H1 (cell line): ENCODE measurements around the gene SAFB2. TPM values are rescaled to one million over a fixed set of nuclear protein-coding genes. Genes with fewer than 3 reads are reported as not detected.

Source experiments
- CTCF ChIA-PET: fragments of 300-600 bp; sonication (Branson Sonifier 250); formaldehyde crosslinking; loops from one replicate; lab custom pipeline; 2021; ENCODE audit not compliant: partially characterized antibody; lab: Charles Lee
- POLR2A ChIA-PET: fragments of 300-600 bp; sonication (Branson Sonifier 250); formaldehyde crosslinking; loops from one replicate; lab custom pipeline; 2021; ENCODE audit warnings: inconsistent platforms; ENCODE audit not compliant: partially characterized antibody; lab: Charles Lee
- DNase-seq, 2 experiments: peaks; one replicate each; pipeline versions ENCODE4 v3.0.0 to v3.0.0-alpha.2; 2010 to 2022; ENCODE audit warnings: low spot score in 2 of 2, low read depth in 1 of 2, mixed read lengths in 1 of 2
- FAIRE-seq: peaks from 2 replicates; lab custom pipeline; 2011; peaks lifted over from hg19 to GRCh38; lab: Jason Lieb, UNC
- H2AFZ ChIP-seq: 2 replicates; pipeline ENCODE4 v1.8.1; 2012; ENCODE audit warnings: low read length, inconsistent platforms
- H2AK5ac ChIP-seq: 2 replicates; pipeline ENCODE4 v1.6.1; 2013; ENCODE audit warnings: low read depth, low read length
- H2BK120ac ChIP-seq: replicated peaks from 2 replicates; pipeline ENCODE3; 2013; ENCODE audit warnings: low read depth, low read length, inconsistent platforms
- H2BK12ac ChIP-seq: 2 replicates; pipeline ENCODE4 v1.6.1; 2013; ENCODE audit warnings: low read depth, low read length
- H2BK15ac ChIP-seq: 2 replicates; pipeline ENCODE4 v1.6.1; 2013; ENCODE audit warnings: low read length
- H2BK20ac ChIP-seq: 2 replicates; pipeline ENCODE4 v1.6.1; 2013; ENCODE audit warnings: low read length
- H2BK5ac ChIP-seq: 2 replicates; pipeline ENCODE4 v1.6.1; 2013; ENCODE audit warnings: low read depth, low read length
- H3K14ac ChIP-seq: 2 replicates; pipeline ENCODE4 v1.6.1; 2013; ENCODE audit warnings: inconsistent platforms; ENCODE audit not compliant: insufficient read length
- H3K18ac ChIP-seq: 2 replicates; pipeline ENCODE4 v1.6.1; 2013; ENCODE audit warnings: low read length; ENCODE audit errors: extremely low read depth
- H3K23ac ChIP-seq: 2 replicates; pipeline ENCODE4 v1.6.1; 2013; ENCODE audit warnings: inconsistent platforms; ENCODE audit not compliant: insufficient read length
- H3K23me2 ChIP-seq: 2 replicates; pipeline ENCODE4 v1.6.1; 2013; ENCODE audit warnings: low read depth, low read length
- H3K27ac ChIP-seq: 2 replicates; pipeline ENCODE4 v1.6.1; 2011; ENCODE audit warnings: low read depth, low read length, inconsistent platforms
- H3K27me3 ChIP-seq, 4 experiments: replicated peaks in 1 of 4; 1 replicate in 1 of 4; 2 replicates in 3 of 4; pipeline versions ENCODE4 v1.6.1 to v1.8.1; 2011 to 2013; ENCODE audit warnings: low read length in 3 of 4, mild to moderate bottlenecking in 3 of 4, inconsistent platforms in 2 of 4, mixed read lengths in 2 of 4, moderate library complexity in 1 of 4; ENCODE audit not compliant: control insufficient read depth in 3 of 4, insufficient read depth in 3 of 4; ENCODE audit errors: extremely low read depth in 1 of 4
- H3K36me3 ChIP-seq, 4 experiments: 2 replicates each; pipeline versions ENCODE4 v1.6.1 to v1.8.1; 2011 to 2013; ENCODE audit warnings: mild to moderate bottlenecking in 4 of 4, low read length in 3 of 4, moderate library complexity in 2 of 4, control low read depth in 1 of 4, inconsistent platforms in 1 of 4; ENCODE audit not compliant: insufficient read depth in 4 of 4, control insufficient read depth in 2 of 4
- H3K4ac ChIP-seq: replicated peaks from 2 replicates; pipeline ENCODE3; 2013; ENCODE audit warnings: low read length, low read depth, mixed read lengths, inconsistent platforms; ENCODE audit not compliant: insufficient read length
- H3K4me1 ChIP-seq, 4 experiments: replicated peaks in 1 of 4; 1 replicate in 1 of 4; 2 replicates in 3 of 4; pipeline versions ENCODE4 v1.6.1 to v1.8.1; 2011 to 2013; ENCODE audit warnings: low read length in 3 of 4, inconsistent platforms in 2 of 4, mixed read lengths in 1 of 4; ENCODE audit not compliant: insufficient read depth in 4 of 4, control insufficient read depth in 3 of 4
- H3K4me2 ChIP-seq, 2 experiments: 2 replicates each; pipeline versions ENCODE4 v1.6.1 to v1.8.1; 2011 to 2013; ENCODE audit warnings: low read depth in 2 of 2, low read length in 2 of 2, control low read depth in 1 of 2, inconsistent platforms in 1 of 2, mild to moderate bottlenecking in 1 of 2; ENCODE audit not compliant: insufficient read depth in 1 of 2
- H3K4me3 ChIP-seq, 4 experiments: fragments of 200-600, 300-600 bp in 1 of 4; sonication (generic), shearing (Covaris generic), sonication (Bioruptor Twin) in 1 of 4; 2 replicates each; pipeline versions ENCODE4 v1.5.1 to v1.8.1; 2011 to 2016; ENCODE audit warnings: low read length in 4 of 4, low read depth in 3 of 4, control low read depth in 2 of 4, inconsistent platforms in 2 of 4, mild to moderate bottlenecking in 2 of 4, mixed read lengths in 1 of 4, moderate library complexity in 1 of 4; ENCODE audit not compliant: insufficient read depth in 2 of 4; ENCODE audit errors: extremely low read depth in 1 of 4
- H3K56ac ChIP-seq: replicated peaks from 2 replicates; pipeline ENCODE3; 2013; ENCODE audit warnings: low read depth, mild to moderate bottlenecking, mixed read lengths, low read length, inconsistent platforms; ENCODE audit not compliant: insufficient read length
- H3K79me1 ChIP-seq: 2 replicates; pipeline ENCODE4 v1.6.1; 2013; ENCODE audit warnings: low read depth, low read length, control low read depth
- H3K79me2 ChIP-seq, 2 experiments: 2 replicates each; pipeline versions ENCODE4 v1.6.1 to v1.8.1; 2012 to 2013; ENCODE audit warnings: low read length in 2 of 2, mild to moderate bottlenecking in 2 of 2, inconsistent platforms in 1 of 2; ENCODE audit not compliant: insufficient read depth in 2 of 2, control insufficient read depth in 1 of 2
- H3K9ac ChIP-seq, 4 experiments: replicated peaks in 1 of 4; 1 replicate in 1 of 4; 2 replicates in 3 of 4; pipeline versions ENCODE4 v1.6.1 to v1.8.1; 2011 to 2013; ENCODE audit warnings: low read depth in 3 of 4, low read length in 3 of 4, control low read depth in 2 of 4, mild to moderate bottlenecking in 2 of 4, moderate library complexity in 2 of 4, inconsistent platforms in 1 of 4; ENCODE audit errors: extremely low read depth in 1 of 4
- H3K9me3 ChIP-seq, 2 experiments: 2 replicates each; pipeline versions ENCODE4 v1.6.1 to v1.8.1; 2012 to 2013; ENCODE audit warnings: mild to moderate bottlenecking in 2 of 2, moderate library complexity in 2 of 2, control low read depth in 1 of 2, inconsistent platforms in 1 of 2, low read depth in 1 of 2, low read length in 1 of 2, mixed read lengths in 1 of 2; ENCODE audit not compliant: insufficient read depth in 2 of 2
- H4K20me1 ChIP-seq, 2 experiments: replicated peaks in 1 of 2; 2 replicates each; pipeline versions ENCODE3 to v1.8.1; 2011 to 2013; ENCODE audit warnings: inconsistent platforms in 2 of 2, low read length in 2 of 2, mild to moderate bottlenecking in 1 of 2; ENCODE audit not compliant: insufficient read depth in 2 of 2, control insufficient read depth in 1 of 2
- H4K5ac ChIP-seq: 2 replicates; pipeline ENCODE4 v1.6.1; 2013; ENCODE audit warnings: low read length, low read depth, mixed read lengths, inconsistent platforms; ENCODE audit not compliant: insufficient read length
- H4K8ac ChIP-seq: 2 replicates; pipeline ENCODE4 v1.8.0; 2013; ENCODE audit warnings: mild to moderate bottlenecking, moderate library complexity, low read length, inconsistent platforms; ENCODE audit not compliant: insufficient read depth; ENCODE audit errors: extremely low read depth
- H4K91ac ChIP-seq: replicated peaks from 2 replicates; pipeline ENCODE3; 2013; ENCODE audit warnings: low read length, mixed read lengths, inconsistent platforms; ENCODE audit not compliant: insufficient read length
- ASH2L ChIP-seq: fragments of 200-600, 300-600 bp; sonication (generic); IDR thresholded peaks from one replicate; pipeline ENCODE4 v1.7.1; 2017; ENCODE audit warnings: low read length
- CHD1 ChIP-seq: IDR thresholded peaks from 2 replicates; pipeline ENCODE4 v1.6.1; 2012; ENCODE audit warnings: low read depth, low read length, improper control_type of control experiment
- EGR1 ChIP-seq: IDR thresholded peaks from 2 replicates; pipeline ENCODE4 v1.6.1; 2011; ENCODE audit warnings: low read depth, low read length, borderline replicate concordance
- EP300 ChIP-seq, 2 experiments: IDR thresholded peaks; 1 replicate in 1 of 2; 2 replicates in 1 of 2; pipeline ENCODE4 v1.6.1; 2011 to 2012; ENCODE audit warnings: low read depth in 2 of 2, low read length in 2 of 2, mild to moderate bottlenecking in 2 of 2, borderline replicate concordance in 1 of 2, inconsistent platforms in 1 of 2, moderate library complexity in 1 of 2
- POLR2A ChIP-seq, 2 experiments: IDR thresholded peaks; 1 replicate in 1 of 2; 2 replicates in 1 of 2; pipeline ENCODE4 v1.6.1; 2011; ENCODE audit warnings: low read depth in 2 of 2, low read length in 2 of 2, mild to moderate bottlenecking in 2 of 2; ENCODE audit errors: control extremely low read depth in 1 of 2
- WGBS, 2 experiments: shearing (Covaris generic) in 1 of 2; methylation state at CpG; one replicate each; pipeline versions ENCODE4 v1.1.6 to v1.1.7; 2013 to 2015; ENCODE audit warnings: low lambda C conversion rate in 2 of 2, mixed read lengths in 2 of 2, inconsistent platforms in 1 of 2, low coverage in 1 of 2, missing lambda C conversion rate in 1 of 2; ENCODE audit not compliant: insufficient replicate concordance in 2 of 2, insufficient coverage in 1 of 2, insufficient read length in 1 of 2; ENCODE audit errors: extremely low coverage in 1 of 2, missing lambda C conversion rate in 1 of 2; 5-methylcytosine and 5-hydroxymethylcytosine counted together
- polyA plus RNA-seq, 7 experiments: library from polyadenylated mRNA; depleted of rRNA in 3 of 7; stranded (reverse) in 5 of 7; unstranded in 2 of 7; fragments of >200 nt in 5 of 7; fragments of 200-250 nt in 2 of 7; gene quantifications; 1 replicate in 5 of 7; 2 replicates in 1 of 7; 4 replicates in 1 of 7; pipeline versions ENCODE4 v1.2.1 to v1.2.3, GENCODE V29; 2011 to 2013; ENCODE audit warnings: missing spikeins in 2 of 7, mixed read lengths in 2 of 7
- total RNA-seq: library from RNA; stranded (reverse); fragmentation: NEBNext Ultra II Directional; extraction: Animal tissue kit (Norgen Biotek cat#: 25700); gene quantifications from 2 replicates; pipeline ENCODE4 v1.2.1, GENCODE V29; 2021
- TF ChIP-seq, protein P1 (sequence below): IDR thresholded peaks from 2 replicates; pipeline ENCODE4 v1.6.1; 2012; ENCODE audit warnings: low read length, inconsistent platforms

SAFB2 gene
- total and polyA plus RNA-seq, 2 of the 8 experiments (the other 6 are each of a cell fraction or from before 2014, with no cell fraction given): 14.8 to 63.8 TPM

GRCh38 chr19:5655412-5655811, 32.8 kb upstream of the SAFB2 start:
- CTCF ChIA-PET: interaction anchor here (1.4 kb wide), 1 partner anchor 34 kb away, joined by 3 read pairs; no protein-coding TSS in a partner anchor
- no peak for TF ChIP-seq ASH2L
- no peak for TF ChIP-seq POLR2A (IDR thresholded peaks at IDR 0.05; ENCODE audit: control extremely low read depth in 1 of 2, low read depth in 2 of 2, low read length in 2 of 2)
- TF ChIP-seq EGR1: no peak
- no peak for TF ChIP-seq CHD1
- no peak for TF ChIP-seq EP300 (IDR thresholded peaks at IDR 0.05; ENCODE audit: borderline replicate concordance in 1 of 2, low read depth in 2 of 2, low read length in 2 of 2)
- TF ChIP-seq, protein P1, sequence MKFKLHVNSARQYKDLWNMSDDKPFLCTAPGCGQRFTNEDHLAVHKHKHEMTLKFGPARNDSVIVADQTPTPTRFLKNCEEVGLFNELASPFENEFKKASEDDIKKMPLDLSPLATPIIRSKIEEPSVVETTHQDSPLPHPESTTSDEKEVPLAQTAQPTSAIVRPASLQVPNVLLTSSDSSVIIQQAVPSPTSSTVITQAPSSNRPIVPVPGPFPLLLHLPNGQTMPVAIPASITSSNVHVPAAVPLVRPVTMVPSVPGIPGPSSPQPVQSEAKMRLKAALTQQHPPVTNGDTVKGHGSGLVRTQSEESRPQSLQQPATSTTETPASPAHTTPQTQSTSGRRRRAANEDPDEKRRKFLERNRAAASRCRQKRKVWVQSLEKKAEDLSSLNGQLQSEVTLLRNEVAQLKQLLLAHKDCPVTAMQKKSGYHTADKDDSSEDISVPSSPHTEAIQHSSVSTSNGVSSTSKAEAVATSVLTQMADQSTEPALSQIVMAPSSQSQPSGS: no peak

More at GRCh38 chr19:5655412-5655811, 32.8 kb upstream of the SAFB2 start:
- DNase-seq (no peak), FAIRE-seq (no peak)
- H3K27ac ChIP-seq: no peak overlapping the region
- H3K14ac ChIP-seq: no peak overlapping the region
- no peak overlapping the region for H2BK12ac ChIP-seq
- H4K20me1 ChIP-seq: peaks cover 0 to 6% of the 10 kb centered on the region in 2 experiments
- H4K5ac ChIP-seq: no peak overlapping the region
- H3K18ac ChIP-seq: no peak overlapping the region
- H4K91ac ChIP-seq: no peak overlapping the region
- no peak overlapping the region for H3K4ac ChIP-seq
- H2BK20ac ChIP-seq: no peak overlapping the region
- no peak overlapping the region for H2BK5ac ChIP-seq
- no peak overlapping the region for H3K4me3 ChIP-seq
- no peak overlapping the region for H2AFZ ChIP-seq
- H3K4me1 ChIP-seq: no peaks in the 10 kb centered on the region
- H2BK120ac ChIP-seq: no peak overlapping the region
- no peak overlapping the region for H2BK15ac ChIP-seq
- H3K23ac ChIP-seq: no peak overlapping the region
- POLR2A ChIA-PET: interaction anchor here (1.2 kb wide), 1 partner anchor 34 kb away, joined by 4 read pairs; the partner anchor contains the start of gene RPL36
- H3K27me3 ChIP-seq: no peaks in the 10 kb centered on the region
- H3K36me3 ChIP-seq: peaks cover 43 to 87% (median 70%) of the 10 kb centered on the region in 4 experiments
- H3K56ac ChIP-seq: no peak overlapping the region
- H3K79me2 ChIP-seq: no peaks in the 10 kb centered on the region
- no peak overlapping the region for H2AK5ac ChIP-seq
- H3K9ac ChIP-seq: no peak overlapping the region
- no peaks in the 10 kb centered on the region for H3K23me2 ChIP-seq
- no peaks in the 10 kb centered on the region for H3K9me3 ChIP-seq
- H3K79me1 ChIP-seq: no peaks in the 10 kb centered on the region; the same call in 1 of the 2 replicates
- H4K8ac ChIP-seq: no peak overlapping the region
- 90% methylated on average over 5 of the region's 5 CpGs; no CpG with 5 or more reads in 1 of the 2 experiments for WGBS, 2 experiments
- H3K4me2 ChIP-seq: no peak overlapping the region
